Measurements from ENCODE around the gene FHIT.

Gene FHIT

DNA sequence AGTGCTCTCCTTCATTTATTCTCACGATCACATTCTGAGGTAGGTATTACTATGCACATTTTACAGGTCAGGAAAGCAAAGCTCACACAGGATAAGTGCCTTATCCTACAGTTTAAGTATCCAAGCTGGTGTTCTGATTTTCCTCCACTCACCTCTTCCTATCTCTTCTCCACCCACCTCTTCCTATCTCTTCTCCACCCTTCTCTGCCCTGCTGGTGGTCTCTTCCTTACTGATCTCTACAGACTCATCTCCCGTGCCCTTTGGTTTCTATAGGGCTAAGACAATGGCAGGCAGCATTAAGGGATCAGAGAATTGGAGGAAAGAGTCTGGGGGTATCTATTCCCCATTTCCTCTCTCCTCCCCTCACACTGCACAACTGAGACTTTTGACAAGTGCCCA lies 319.1 kb downstream of the FHIT start:
- peak; percentile 69 for DNase-seq
- no peaks in the 10 kb centered on the region for H3K79me1 ChIP-seq (ENCODE audit: low read length)
- no peaks in the 10 kb centered on the region for H3K79me2 ChIP-seq (ENCODE audit: control insufficient read depth, insufficient read depth, low read length)
- no peak overlapping the region for H3K4me2 ChIP-seq (ENCODE audit: low read length)
- no peak overlapping the region for H3K9ac ChIP-seq (ENCODE audit: low read length)
- no peak overlapping the region for H4K5ac ChIP-seq (ENCODE audit: low read length)
- H3K4me3 ChIP-seq (ENCODE audit: low read length), result no peak overlapping the region
- WGBS (ENCODE audit: extremely low coverage, insufficient coverage, low lambda C conversion rate), result no CpG with 5 or more reads among the region's 2 CpGs
- H3K36me3 ChIP-seq (ENCODE audit: control insufficient read depth, insufficient read depth, low read length), result no peaks in the 10 kb centered on the region
- H3K27me3 ChIP-seq (ENCODE audit: insufficient read depth, low read length, poor library complexity), result no peaks in the 10 kb centered on the region
- no peak overlapping the region for H2BK120ac ChIP-seq (ENCODE audit: low read depth, low read length)
- no peak overlapping the region for H2BK5ac ChIP-seq (ENCODE audit: low read length)
- H4K8ac ChIP-seq (ENCODE audit: low read depth, low read length), result no peak overlapping the region
- no peak overlapping the region for H3K4ac ChIP-seq (ENCODE audit: low read depth, low read length)
- no peak overlapping the region for H2AK5ac ChIP-seq (ENCODE audit: low read length)
- no peak overlapping the region for H3K27ac ChIP-seq (ENCODE audit: low read depth, low read length)
- H2BK15ac ChIP-seq (replicated peaks; ENCODE audit: low read depth), result no peak overlapping the region
- H3K23ac ChIP-seq (ENCODE audit: low read length), result no peak overlapping the region
- no peak overlapping the region for H3K56ac ChIP-seq (ENCODE audit: low read length)
- peak overlapping the region; percentile 24 for H3K18ac ChIP-seq (ENCODE audit: low read length)
- peaks cover 4% of the 10 kb centered on the region for H3K4me1 ChIP-seq (ENCODE audit: control insufficient read depth, low read depth, low read length)

DNA sequence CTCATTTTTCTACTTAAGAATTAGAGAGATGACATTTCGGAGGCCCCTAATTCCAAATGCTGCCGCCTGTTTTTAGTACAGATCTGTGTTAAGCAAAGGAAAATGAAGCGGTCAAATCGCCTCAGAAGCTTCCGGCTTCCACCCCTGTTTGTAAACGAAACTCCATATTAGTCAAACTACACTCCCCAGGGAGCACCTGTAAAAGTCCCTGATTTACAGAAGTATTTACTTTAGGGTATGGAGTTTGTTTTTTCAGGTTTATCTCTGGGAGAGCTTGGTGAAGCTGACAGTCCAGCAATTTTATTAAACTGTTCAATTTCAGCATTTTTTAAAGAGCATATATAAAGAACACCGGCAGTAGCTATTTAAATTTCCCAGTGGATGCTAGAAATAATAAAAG lies 319.8 kb downstream of the FHIT start:
- Histone ChIP-seq H3K4me3 (ENCODE audit: low read length) (no peak overlapping the region), H3K36me3 (ENCODE audit: control insufficient read depth, insufficient read depth, low read length) (no peaks in the 10 kb centered on the region), H3K56ac (ENCODE audit: low read length) (no peak overlapping the region), H2BK15ac (replicated peaks; ENCODE audit: low read depth) (no peak overlapping the region), H3K79me1 (ENCODE audit: low read length) (no peaks in the 10 kb centered on the region), H3K4me1 (ENCODE audit: control insufficient read depth, low read depth, low read length) (peaks cover 4% of the 10 kb centered on the region), H3K79me2 (ENCODE audit: control insufficient read depth, insufficient read depth, low read length) (no peaks in the 10 kb centered on the region), H3K4ac (ENCODE audit: low read depth, low read length) (no peak overlapping the region), H3K23ac (ENCODE audit: low read length) (no peak overlapping the region), H2BK120ac (ENCODE audit: low read depth, low read length) (no peak overlapping the region), H3K27me3 (ENCODE audit: insufficient read depth, low read length, poor library complexity) (no peaks in the 10 kb centered on the region), H4K5ac (ENCODE audit: low read length) (no peak overlapping the region), H3K27ac (ENCODE audit: low read depth, low read length) (no peak overlapping the region), H4K8ac (ENCODE audit: low read depth, low read length) (no peak overlapping the region), H3K18ac (ENCODE audit: low read length) (no peak overlapping the region), H2BK5ac (ENCODE audit: low read length) (no peak overlapping the region), H3K9ac (ENCODE audit: low read length) (no peak overlapping the region), H2AK5ac (ENCODE audit: low read length) (no peak overlapping the region), H3K4me2 (ENCODE audit: low read length) (no peak overlapping the region)
- peak; percentile 2 for DNase-seq
- no CpG with 5 or more reads among the region's 7 CpGs for WGBS (ENCODE audit: extremely low coverage, insufficient coverage, low lambda C conversion rate)

DNA sequence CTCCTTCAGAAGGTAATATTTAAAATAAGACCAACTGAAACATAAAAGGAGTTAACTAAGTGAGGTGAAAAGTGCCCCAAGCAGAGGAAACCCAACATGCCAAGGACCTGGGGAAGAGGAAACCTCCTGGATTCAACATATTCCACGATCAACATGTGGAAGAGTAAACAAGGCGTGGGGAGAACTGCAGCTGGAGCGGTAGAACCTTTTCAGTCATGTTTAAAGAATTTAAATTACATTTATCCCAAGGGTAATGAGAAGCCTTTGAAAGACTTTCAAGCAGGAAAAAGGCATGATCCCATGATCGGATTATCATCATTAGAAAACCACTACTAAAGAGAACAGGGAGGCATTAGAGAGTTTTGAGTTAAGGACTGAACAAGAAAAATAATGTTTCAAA lies 330.7 kb downstream of the FHIT start:
- Histone ChIP-seq H3K27ac (ENCODE audit: low read depth, low read length) (no peak overlapping the region), H4K5ac (ENCODE audit: low read length) (no peak overlapping the region), H4K8ac (ENCODE audit: low read depth, low read length) (no peak overlapping the region), H2BK5ac (ENCODE audit: low read length) (no peak overlapping the region), H3K79me1 (ENCODE audit: low read length) (no peaks in the 10 kb centered on the region), H3K18ac (ENCODE audit: low read length) (no peak overlapping the region), H3K27me3 (ENCODE audit: insufficient read depth, low read length, poor library complexity) (no peaks in the 10 kb centered on the region), H2AK5ac (ENCODE audit: low read length) (no peak overlapping the region), H3K4me2 (ENCODE audit: low read length) (no peak overlapping the region), H3K79me2 (ENCODE audit: control insufficient read depth, insufficient read depth, low read length) (no peaks in the 10 kb centered on the region), H3K4me3 (ENCODE audit: low read length) (no peak overlapping the region), H3K4ac (ENCODE audit: low read depth, low read length) (no peak overlapping the region), H3K56ac (ENCODE audit: low read length) (no peak overlapping the region), H2BK15ac (replicated peaks; ENCODE audit: low read depth) (no peak overlapping the region), H3K36me3 (ENCODE audit: control insufficient read depth, insufficient read depth, low read length) (no peaks in the 10 kb centered on the region), H3K9ac (ENCODE audit: low read length) (no peak overlapping the region), H3K23ac (ENCODE audit: low read length) (no peak overlapping the region), H3K4me1 (ENCODE audit: control insufficient read depth, low read depth, low read length) (no peaks in the 10 kb centered on the region), H2BK120ac (ENCODE audit: low read depth, low read length) (no peak overlapping the region)
- DNase-seq, result no peak
- WGBS (ENCODE audit: extremely low coverage, insufficient coverage, low lambda C conversion rate), result no CpG with 5 or more reads among the region's 4 CpGs

DNA sequence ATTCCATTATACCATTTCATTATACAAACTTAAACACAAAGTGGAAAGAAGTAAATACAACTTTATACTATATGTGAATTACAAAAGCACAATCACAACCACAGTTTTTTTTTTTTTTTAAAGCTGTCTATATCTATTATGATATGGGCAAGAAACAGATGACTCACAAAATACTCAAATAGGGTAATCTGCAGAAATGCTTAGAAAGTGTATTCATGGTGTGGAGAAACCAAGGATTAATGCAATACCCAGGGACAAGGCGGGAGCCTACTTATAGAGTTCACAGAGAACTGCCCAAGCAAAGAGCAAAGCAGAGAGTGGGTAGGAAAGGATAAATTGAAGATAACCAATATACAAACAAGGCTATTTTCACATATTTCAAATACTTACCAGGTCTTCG lies 332.0 kb downstream of the FHIT start:
- Histone ChIP-seq H3K18ac (ENCODE audit: low read length) (no peak overlapping the region), H3K4me1 (ENCODE audit: control insufficient read depth, low read depth, low read length) (no peaks in the 10 kb centered on the region), H3K9ac (ENCODE audit: low read length) (no peak overlapping the region), H3K36me3 (ENCODE audit: control insufficient read depth, insufficient read depth, low read length) (no peaks in the 10 kb centered on the region), H3K56ac (ENCODE audit: low read length) (no peak overlapping the region), H3K79me1 (ENCODE audit: low read length) (no peaks in the 10 kb centered on the region), H2BK5ac (ENCODE audit: low read length) (no peak overlapping the region), H4K8ac (ENCODE audit: low read depth, low read length) (no peak overlapping the region), H2AK5ac (ENCODE audit: low read length) (no peak overlapping the region), H2BK120ac (ENCODE audit: low read depth, low read length) (no peak overlapping the region), H4K5ac (ENCODE audit: low read length) (no peak overlapping the region), H3K23ac (ENCODE audit: low read length) (no peak overlapping the region), H3K4me3 (ENCODE audit: low read length) (no peak overlapping the region), H3K4ac (ENCODE audit: low read depth, low read length) (no peak overlapping the region), H2BK15ac (replicated peaks; ENCODE audit: low read depth) (no peak overlapping the region), H3K27ac (ENCODE audit: low read depth, low read length) (no peak overlapping the region), H3K27me3 (ENCODE audit: insufficient read depth, low read length, poor library complexity) (no peaks in the 10 kb centered on the region), H3K4me2 (ENCODE audit: low read length) (no peak overlapping the region), H3K79me2 (ENCODE audit: control insufficient read depth, insufficient read depth, low read length) (no peaks in the 10 kb centered on the region)
- DNase-seq, result no peak
- no CpG with 5 or more reads among the region's 2 CpGs for WGBS (ENCODE audit: extremely low coverage, insufficient coverage, low lambda C conversion rate)

DNA sequence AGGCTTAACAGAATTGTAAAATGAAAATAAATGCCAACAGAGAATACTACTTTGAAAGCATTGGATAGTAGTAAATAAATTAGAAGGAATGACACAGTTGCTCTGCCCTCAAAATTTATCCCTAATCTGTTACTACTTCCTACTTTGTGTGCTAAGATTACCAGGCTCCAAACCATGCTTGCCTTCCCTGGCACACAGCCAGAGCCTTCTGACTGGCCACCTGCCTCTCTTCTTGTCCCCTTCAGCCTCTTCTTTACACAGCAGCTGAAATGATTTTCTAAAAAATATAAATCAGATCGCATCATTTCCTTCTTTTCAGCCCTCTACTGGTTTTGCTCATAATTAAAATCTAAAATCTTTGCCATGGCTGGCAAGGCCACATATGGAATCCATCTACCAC lies 334.1 kb downstream of the FHIT start:
- H3K4me2 ChIP-seq (ENCODE audit: low read length), result no peak overlapping the region
- no peaks in the 10 kb centered on the region for H3K27me3 ChIP-seq (ENCODE audit: insufficient read depth, low read length, poor library complexity)
- no peak overlapping the region for H3K9ac ChIP-seq (ENCODE audit: low read length)
- no peak overlapping the region for H3K23ac ChIP-seq (ENCODE audit: low read length)
- DNase-seq, result no peak
- H3K56ac ChIP-seq (ENCODE audit: low read length), result no peak overlapping the region
- H3K4me3 ChIP-seq (ENCODE audit: low read length), result no peak overlapping the region
- no CpG with 5 or more reads among the region's 1 CpG for WGBS (ENCODE audit: extremely low coverage, insufficient coverage, low lambda C conversion rate)
- H3K79me1 ChIP-seq (ENCODE audit: low read length), result no peaks in the 10 kb centered on the region
- H2BK120ac ChIP-seq (ENCODE audit: low read depth, low read length), result no peak overlapping the region
- H2BK15ac ChIP-seq (replicated peaks; ENCODE audit: low read depth), result no peak overlapping the region
- H4K8ac ChIP-seq (ENCODE audit: low read depth, low read length), result no peak overlapping the region
- no peak overlapping the region for H3K4ac ChIP-seq (ENCODE audit: low read depth, low read length)
- H2AK5ac ChIP-seq (ENCODE audit: low read length), result no peak overlapping the region
- no peak overlapping the region for H4K5ac ChIP-seq (ENCODE audit: low read length)
- no peak overlapping the region for H3K27ac ChIP-seq (ENCODE audit: low read depth, low read length)
- no peak overlapping the region for H2BK5ac ChIP-seq (ENCODE audit: low read length)
- no peaks in the 10 kb centered on the region for H3K36me3 ChIP-seq (ENCODE audit: control insufficient read depth, insufficient read depth, low read length)
- no peaks in the 10 kb centered on the region for H3K79me2 ChIP-seq (ENCODE audit: control insufficient read depth, insufficient read depth, low read length)
- H3K4me1 ChIP-seq (ENCODE audit: control insufficient read depth, low read depth, low read length), result no peaks in the 10 kb centered on the region
- H3K18ac ChIP-seq (ENCODE audit: low read length), result no peak overlapping the region

DNA sequence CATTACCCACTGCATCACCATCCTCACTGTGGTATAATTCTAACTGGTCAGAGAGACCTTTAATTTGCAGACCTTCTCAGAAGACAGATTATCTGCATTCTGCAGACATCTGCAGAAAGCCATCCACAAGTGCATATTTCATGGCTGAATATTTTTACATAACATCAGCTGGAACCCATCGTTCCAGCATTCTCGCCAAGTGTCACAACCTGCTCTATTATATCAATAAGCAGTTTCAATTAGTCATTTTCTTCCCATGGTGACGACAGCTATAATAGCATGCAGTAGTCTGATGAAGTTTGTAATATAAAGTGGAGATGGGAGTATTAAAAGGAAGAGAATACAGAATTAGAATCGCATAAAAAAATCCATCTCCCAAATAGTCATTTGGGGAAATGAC lies 334.7 kb downstream of the FHIT start:
- WGBS (ENCODE audit: extremely low coverage, insufficient coverage, low lambda C conversion rate), result no CpG with 5 or more reads among the region's 4 CpGs
- Histone ChIP-seq H2AK5ac (ENCODE audit: low read length) (no peak overlapping the region), H3K4me1 (ENCODE audit: control insufficient read depth, low read depth, low read length) (no peaks in the 10 kb centered on the region), H3K4me2 (ENCODE audit: low read length) (no peak overlapping the region), H2BK5ac (ENCODE audit: low read length) (no peak overlapping the region), H3K27me3 (ENCODE audit: insufficient read depth, low read length, poor library complexity) (no peaks in the 10 kb centered on the region), H3K79me1 (ENCODE audit: low read length) (no peaks in the 10 kb centered on the region), H3K18ac (ENCODE audit: low read length) (no peak overlapping the region), H3K27ac (ENCODE audit: low read depth, low read length) (no peak overlapping the region), H3K79me2 (ENCODE audit: control insufficient read depth, insufficient read depth, low read length) (no peaks in the 10 kb centered on the region), H3K23ac (ENCODE audit: low read length) (no peak overlapping the region), H4K8ac (ENCODE audit: low read depth, low read length) (no peak overlapping the region), H3K9ac (ENCODE audit: low read length) (no peak overlapping the region), H3K56ac (ENCODE audit: low read length) (no peak overlapping the region), H3K4me3 (ENCODE audit: low read length) (no peak overlapping the region), H4K5ac (ENCODE audit: low read length) (no peak overlapping the region), H2BK15ac (replicated peaks; ENCODE audit: low read depth) (no peak overlapping the region), H3K36me3 (ENCODE audit: control insufficient read depth, insufficient read depth, low read length) (no peaks in the 10 kb centered on the region), H3K4ac (ENCODE audit: low read depth, low read length) (no peak overlapping the region), H2BK120ac (ENCODE audit: low read depth, low read length) (no peak overlapping the region)
- no peak for DNase-seq
